CD8-positive, alpha-beta memory T cell (primary cell): Measurements from ENCODE around the gene RAB1B. TPM values are rescaled to one million over a fixed set of nuclear protein-coding genes. Genes with fewer than 3 reads are reported as not detected.

Experiments
- CTCF ChIA-PET: fragments of 350-600 bp; sonication (Branson Sonifier 250); formaldehyde crosslinking; loops from one replicate; lab custom pipeline; 2021; ENCODE audit warnings: antibody characterized with exemption; lab: Charles Lee
- POLR2A ChIA-PET: fragments of 350-600 bp; sonication (Branson Sonifier 250); formaldehyde crosslinking; loops from one replicate; lab custom pipeline; 2021; ENCODE audit warnings: antibody characterized with exemption; lab: Charles Lee
- DNase-seq, 5 donors: peaks; one replicate each; pipeline versions ENCODE4 v3.0.0 to v3.0.0-alpha.2; 2020 to 2022; ENCODE audit warnings: mixed read lengths in 1 of 5
- H3K27ac ChIP-seq: one replicate; pipeline ENCODE4 v1.7.0; 2013; ENCODE audit warnings: low read depth, mild to moderate bottlenecking, low read length, moderate library complexity
- H3K27me3 ChIP-seq: 2 replicates; pipeline ENCODE4 v1.7.0; 2013; ENCODE audit warnings: low read length, mild to moderate bottlenecking; ENCODE audit not compliant: insufficient read depth, poor library complexity, severe bottlenecking
- H3K36me3 ChIP-seq: 2 replicates; pipeline ENCODE4 v1.7.0; 2013; ENCODE audit warnings: mild to moderate bottlenecking, low read length, moderate library complexity; ENCODE audit not compliant: insufficient read depth
- H3K4me1 ChIP-seq: 2 replicates; pipeline ENCODE4 v1.7.0; 2013; ENCODE audit warnings: mild to moderate bottlenecking, low read length, moderate library complexity; ENCODE audit not compliant: insufficient read depth
- H3K4me3 ChIP-seq: 2 replicates; pipeline ENCODE4 v1.7.0; 2013; ENCODE audit warnings: mild to moderate bottlenecking, low read length
- H3K9me3 ChIP-seq: 2 replicates; pipeline ENCODE4 v1.7.0; 2013; ENCODE audit warnings: mild to moderate bottlenecking, low read length
- H3K27ac Mint-ChIP-seq, 8 donors: one replicate each; pipeline ENCODE4 v1.8.0; 2020 to 2021; ENCODE audit warnings: mixed read lengths in 8 of 8, mild to moderate bottlenecking in 6 of 8, inconsistent platforms in 3 of 8, moderate library complexity in 3 of 8
- H3K27me3 Mint-ChIP-seq, 2 donors: one replicate each; pipeline ENCODE4 v1.8.0; 2020 to 2021; ENCODE audit warnings: mixed read lengths in 2 of 2, mild to moderate bottlenecking in 1 of 2, moderate library complexity in 1 of 2
- H3K36me3 Mint-ChIP-seq, 3 donors: one replicate each; pipeline ENCODE4 v1.8.0; 2020 to 2021; ENCODE audit warnings: mixed read lengths in 3 of 3, inconsistent platforms in 1 of 3, mild to moderate bottlenecking in 1 of 3
- H3K4me1 Mint-ChIP-seq, 3 donors: one replicate each; pipeline ENCODE4 v1.8.0; 2020 to 2021; ENCODE audit warnings: mixed read lengths in 3 of 3, inconsistent platforms in 1 of 3, mild to moderate bottlenecking in 1 of 3
- H3K4me3 Mint-ChIP-seq, 7 donors: one replicate each; pipeline ENCODE4 v1.8.0; 2020 to 2021; ENCODE audit warnings: mixed read lengths in 7 of 7, mild to moderate bottlenecking in 6 of 7, moderate library complexity in 4 of 7, inconsistent platforms in 2 of 7
- H3K9me3 Mint-ChIP-seq, 5 donors: one replicate each; pipeline ENCODE4 v1.8.0; 2020 to 2022; ENCODE audit warnings: mixed read lengths in 5 of 5, mild to moderate bottlenecking in 3 of 5, moderate library complexity in 2 of 5, inconsistent platforms in 1 of 5
- polyA plus RNA-seq: library from polyadenylated mRNA; unstranded; fragments of 300-500 nt; fragmentation: Illumina TruSeq; gene quantifications from one replicate; pipeline ENCODE4 v1.2.3, GENCODE V29; 2021
- total RNA-seq, 2 experiments: library from RNA; stranded (reverse); gene quantifications; one replicate each; pipeline ENCODE4 v1.2.3, GENCODE V29; 2021

Gene RAB1B
- total and polyA plus RNA-seq, 3 experiments from 2014 or later = 18.6 to 125 (median 119) TPM

DNA sequence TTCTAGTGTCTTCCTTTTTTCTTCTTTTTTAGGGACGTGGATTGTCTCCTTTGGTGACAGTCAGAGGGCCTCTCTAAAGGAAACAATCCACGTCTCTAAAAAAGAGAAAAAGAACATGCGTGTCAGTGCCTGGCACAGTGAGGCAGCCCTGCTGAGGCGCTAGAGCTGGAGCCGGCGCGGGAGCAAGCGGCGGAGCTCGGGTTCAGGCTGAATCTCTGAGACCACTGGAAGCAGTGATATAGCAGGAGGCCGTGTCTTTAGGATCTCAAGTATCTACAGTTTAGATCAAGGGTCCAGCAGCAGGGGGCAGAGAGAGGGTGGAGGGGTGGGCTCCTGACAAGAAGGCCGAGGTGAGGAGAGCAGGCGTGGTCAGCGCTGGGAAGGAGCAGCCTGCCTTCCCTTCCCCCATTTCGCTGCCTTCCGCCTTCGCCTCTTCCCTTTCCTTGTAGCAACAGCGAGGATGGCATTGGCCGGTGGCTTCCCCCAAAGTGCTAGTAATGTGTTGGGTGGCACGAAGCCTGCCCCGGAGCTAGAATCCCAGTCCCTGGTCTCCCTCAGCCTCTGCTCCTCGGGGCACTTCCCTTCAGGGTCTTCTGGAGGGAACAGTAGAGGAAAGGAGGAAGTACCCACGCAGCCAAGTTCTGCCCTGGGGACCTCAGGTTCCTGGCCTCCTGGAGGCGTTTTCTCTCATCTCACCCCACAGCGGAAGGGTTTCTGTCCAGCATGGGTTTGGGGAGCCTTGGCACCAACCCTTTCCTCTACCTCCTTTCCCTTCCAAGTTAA is 28.2 kb upstream of the RAB1B start:
- Mint-ChIP-seq H3K36me3 (peaks cover 5 to 89% (median 15%) of the 10 kb centered on the region in 3 donors), H3K4me1 (no peaks in the 10 kb centered on the region), H3K27me3 (no peaks in the 10 kb centered on the region), H3K9me3 (no peaks in the 10 kb centered on the region), H3K27ac (peak overlapping the region in 3 of 8 donors; percentile 11 to 48 (median 27)), H3K4me3 (no peak overlapping the region)
- H3K4me3 ChIP-seq = no peak overlapping the region
- CTCF ChIA-PET = interaction anchor here (0.8 to 1.0 kb wide), 2 partner anchors 10 to 146 kb away, joined by 3 to 4 read pairs; no protein-coding TSS in a partner anchor
- DNase-seq = no peak
- H3K4me1 ChIP-seq = no peaks in the 10 kb centered on the region
- no peak overlapping the region for H3K27ac ChIP-seq
- POLR2A ChIA-PET = interaction anchor here (0.7 kb wide), 1 partner anchor 32 kb away, joined by 3 read pairs; no protein-coding TSS in a partner anchor
- H3K36me3 ChIP-seq = peaks cover 49% of the 10 kb centered on the region
- no peaks in the 10 kb centered on the region for H3K27me3 ChIP-seq
- no peaks in the 10 kb centered on the region for H3K9me3 ChIP-seq

DNA sequence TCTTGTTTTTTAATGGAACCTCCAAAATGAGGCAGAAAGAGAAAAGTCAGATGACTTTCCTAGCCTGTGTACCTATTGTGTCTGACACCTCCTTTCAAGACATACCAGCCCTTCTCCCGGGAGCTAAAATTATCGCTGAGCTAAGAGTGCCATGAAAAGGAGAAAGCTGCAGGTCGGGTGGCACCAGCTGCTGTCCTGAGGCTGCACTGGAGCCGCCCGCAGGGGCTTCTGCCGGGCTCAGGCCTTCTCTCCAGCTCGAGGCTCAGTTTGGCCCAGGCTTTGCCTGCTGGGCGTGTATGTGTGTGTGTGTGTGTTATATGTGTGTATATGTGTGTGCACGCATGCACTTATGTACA is 27.7 kb upstream of the RAB1B start:
- Mint-ChIP-seq H3K27me3 (no peaks in the 10 kb centered on the region), H3K36me3 (peaks cover 0 to 84% (median 9%) of the 10 kb centered on the region in 3 donors)

DNA sequence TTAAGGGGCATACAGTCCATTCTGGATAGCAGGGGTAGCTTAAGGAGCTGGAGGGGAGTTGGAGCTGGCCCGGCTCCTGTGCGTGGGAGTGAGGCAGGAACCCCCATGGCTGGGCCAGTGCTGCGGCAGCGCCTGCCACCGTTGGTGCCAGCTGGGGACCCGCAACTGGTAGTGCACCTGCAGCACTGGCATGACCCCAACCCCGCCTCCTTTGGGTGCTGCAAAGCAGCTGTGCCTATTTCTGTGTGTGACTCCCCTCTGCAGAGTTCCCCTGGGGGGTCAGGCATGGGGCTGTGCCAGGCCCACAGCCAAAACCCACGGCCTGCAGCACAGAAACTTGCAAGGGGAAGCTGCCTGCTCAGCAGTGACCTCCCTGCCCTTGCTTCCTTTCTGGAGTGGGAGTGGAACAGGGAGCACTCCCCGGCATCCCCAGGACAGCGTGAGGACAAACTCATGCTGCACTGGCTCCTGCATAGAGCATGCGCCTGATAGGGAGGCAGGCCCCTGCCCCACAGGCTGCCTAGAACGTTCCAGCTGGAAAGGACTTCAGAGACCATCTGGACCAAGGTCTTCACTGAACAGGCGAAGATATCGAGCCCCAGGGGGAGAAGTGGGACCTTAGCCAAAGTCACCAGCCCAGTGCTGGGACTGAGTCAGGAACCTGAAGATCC is 26.2 kb upstream of the RAB1B start:
- Histone ChIP-seq H3K4me1 (no peaks in the 10 kb centered on the region), H3K4me3 (no peak overlapping the region), H3K9me3 (no peaks in the 10 kb centered on the region), H3K36me3 (peaks cover 37% of the 10 kb centered on the region), H3K27me3 (no peaks in the 10 kb centered on the region), H3K27ac (no peak overlapping the region)
- ChIA-PET CTCF (no interaction called here), POLR2A (no interaction called here)
- DNase-seq = no peak
- peak overlapping the region in 3 of 8 donors; percentile 27 to 83 (median 42) for H3K27ac Mint-ChIP-seq
- no peaks in the 10 kb centered on the region for H3K9me3 Mint-ChIP-seq
- H3K36me3 Mint-ChIP-seq = peaks cover 0 to 87% (median 7%) of the 10 kb centered on the region in 3 donors
- H3K27me3 Mint-ChIP-seq = no peaks in the 10 kb centered on the region
- no peaks in the 10 kb centered on the region for H3K4me1 Mint-ChIP-seq
- peak overlapping the region in 1 of 7 donors; percentile 65 for H3K4me3 Mint-ChIP-seq

More for the DNA sequence above, 27.7 kb upstream of the RAB1B start:
- H3K4me3 Mint-ChIP-seq = no peak overlapping the region
- H3K36me3 ChIP-seq = peaks cover 45% of the 10 kb centered on the region
- no peaks in the 10 kb centered on the region for H3K9me3 Mint-ChIP-seq
- POLR2A ChIA-PET = no interaction called here
- no peaks in the 10 kb centered on the region for H3K27me3 ChIP-seq
- H3K4me1 ChIP-seq = no peaks in the 10 kb centered on the region
- H3K4me1 Mint-ChIP-seq = no peaks in the 10 kb centered on the region
- peak overlapping the region in 1 of 8 donors; percentile 27 for H3K27ac Mint-ChIP-seq
- DNase-seq = no peak
- H3K4me3 ChIP-seq = no peak overlapping the region
- H3K27ac ChIP-seq = no peak overlapping the region
- no peaks in the 10 kb centered on the region for H3K9me3 ChIP-seq
- CTCF ChIA-PET = interaction anchor here (0.8 kb wide), 1 partner anchor 145 kb away, joined by 4 read pairs; no protein-coding TSS in a partner anchor

GRCh38 chr11:66243782-66244535 is 24.5 kb upstream of the RAB1B start:
- Mint-ChIP-seq H3K36me3 (peaks cover 0 to 81% (median 5%) of the 10 kb centered on the region in 3 donors), H3K9me3 (no peaks in the 10 kb centered on the region), H3K27ac (peak overlapping the region in 6 of 8 donors; percentile 20 to 92 (median 62)), H3K27me3 (no peaks in the 10 kb centered on the region), H3K4me1 (no peaks in the 10 kb centered on the region), H3K4me3 (no peak overlapping the region)
- Histone ChIP-seq H3K4me1 (no peaks in the 10 kb centered on the region), H3K27ac (no peak overlapping the region), H3K4me3 (no peak overlapping the region), H3K9me3 (no peaks in the 10 kb centered on the region), H3K27me3 (no peaks in the 10 kb centered on the region), H3K36me3 (peaks cover 27% of the 10 kb centered on the region)
- no peak for DNase-seq
- CTCF ChIA-PET = no interaction called here
- POLR2A ChIA-PET = interaction anchor here (0.5 kb wide), 1 partner anchor 451 kb away, joined by 4 read pairs; no protein-coding TSS in a partner anchor

DNA sequence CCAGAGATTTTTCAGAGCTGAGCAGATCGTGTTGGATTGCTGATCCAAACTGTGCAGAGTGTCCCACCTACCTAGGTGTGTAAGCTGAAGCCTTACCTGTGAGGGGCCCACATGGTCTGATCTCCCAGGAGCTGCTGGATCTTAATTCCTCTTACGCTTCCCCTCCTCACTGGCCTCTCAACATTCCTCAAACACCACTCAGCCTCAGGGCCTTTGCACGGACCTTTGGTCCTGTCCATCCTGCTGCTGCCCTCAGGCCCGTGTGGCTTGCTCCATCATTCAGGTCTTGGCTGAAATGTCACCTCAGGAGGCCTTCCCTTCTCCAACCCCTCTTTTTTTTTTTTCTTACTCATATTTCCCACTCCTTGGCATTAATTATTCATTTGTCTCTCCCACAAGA is 21.1 kb upstream of the RAB1B start:
- Histone ChIP-seq H3K36me3 (peaks cover 3% of the 10 kb centered on the region), H3K27ac (no peak overlapping the region), H3K4me1 (no peaks in the 10 kb centered on the region), H3K9me3 (no peaks in the 10 kb centered on the region), H3K4me3 (no peak overlapping the region), H3K27me3 (no peaks in the 10 kb centered on the region)
- POLR2A ChIA-PET = interaction anchor here (0.5 kb wide), 1 partner anchor 442 kb away, joined by 3 read pairs; no protein-coding TSS in a partner anchor
- no peaks in the 10 kb centered on the region for H3K27me3 Mint-ChIP-seq
- peaks cover 0 to 5% (median 2%) of the 10 kb centered on the region in 3 donors for H3K4me1 Mint-ChIP-seq
- DNase-seq = no peak
- CTCF ChIA-PET = interaction anchor here (1.0 kb wide), 1 partner anchor 18 kb away, joined by 3 read pairs; no protein-coding TSS in a partner anchor
- peak overlapping the region in 5 of 8 donors; percentile 52 to 90 (median 72) for H3K27ac Mint-ChIP-seq
- H3K4me3 Mint-ChIP-seq = no peak overlapping the region
- H3K9me3 Mint-ChIP-seq = no peaks in the 10 kb centered on the region
- peaks cover 0 to 64% (median 1%) of the 10 kb centered on the region in 3 donors for H3K36me3 Mint-ChIP-seq

DNA sequence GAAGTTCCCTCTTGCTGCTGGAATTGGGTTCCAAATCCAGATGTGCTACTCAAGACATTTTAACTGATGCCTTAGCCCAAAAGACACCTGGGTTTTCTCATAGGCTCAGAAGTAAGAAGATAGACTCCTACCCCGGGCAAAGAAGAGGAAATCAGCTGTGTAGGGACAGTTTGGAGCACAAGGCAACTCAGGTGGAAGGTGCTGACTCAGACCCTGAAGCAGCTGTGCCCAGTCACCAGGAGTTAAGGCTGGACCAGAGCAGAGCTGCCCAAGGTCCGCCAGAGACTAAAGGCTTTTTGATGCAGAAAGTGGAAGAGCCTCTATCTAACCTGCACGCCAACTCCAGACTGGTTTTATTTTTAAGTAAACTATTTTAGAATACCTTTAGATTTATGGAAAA is 20.6 kb upstream of the RAB1B start:
- H3K27me3 ChIP-seq = no peaks in the 10 kb centered on the region
- H3K4me3 ChIP-seq = no peak overlapping the region
- CTCF ChIA-PET = interaction anchor here (1.0 kb wide), 1 partner anchor 18 kb away, joined by 3 read pairs; no protein-coding TSS in a partner anchor
- Mint-ChIP-seq H3K27me3 (no peaks in the 10 kb centered on the region), H3K4me1 (peaks cover 0 to 5% (median 2%) of the 10 kb centered on the region in 3 donors), H3K36me3 (peaks cover 0 to 59% (median 1%) of the 10 kb centered on the region in 3 donors), H3K4me3 (no peak overlapping the region), H3K27ac (peak overlapping the region in 4 of 8 donors; percentile 17 to 77 (median 70)), H3K9me3 (no peaks in the 10 kb centered on the region)
- H3K27ac ChIP-seq = no peak overlapping the region
- POLR2A ChIA-PET = interaction anchor here (0.5 kb wide), 1 partner anchor 443 kb away, joined by 3 read pairs; no protein-coding TSS in a partner anchor
- H3K36me3 ChIP-seq = peaks cover 3% of the 10 kb centered on the region
- no peaks in the 10 kb centered on the region for H3K4me1 ChIP-seq
- H3K9me3 ChIP-seq = no peaks in the 10 kb centered on the region
- no peak for DNase-seq

DNA sequence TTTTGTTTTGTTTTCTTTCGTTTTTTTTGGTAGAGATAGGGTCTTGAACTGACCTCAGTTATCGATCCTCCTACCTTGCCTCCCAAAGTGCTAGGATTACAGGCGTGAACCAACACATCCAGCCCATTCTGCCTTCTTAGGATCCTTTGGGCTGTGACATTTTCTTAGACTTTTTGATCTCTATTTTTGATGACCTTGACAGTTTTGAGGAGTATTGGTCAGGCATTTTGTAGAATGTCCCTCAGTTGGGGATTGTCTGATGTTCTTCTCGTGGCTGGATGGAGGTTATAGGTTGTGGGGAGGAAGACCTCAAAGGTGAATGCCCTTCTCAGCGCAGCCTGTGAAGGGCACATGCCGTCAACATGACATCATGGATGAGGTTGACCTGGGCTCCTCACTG is 19.5 kb upstream of the RAB1B start:
- Mint-ChIP-seq H3K27me3 (peaks cover 0 to 4% of the 10 kb centered on the region in 2 donors), H3K36me3 (peaks cover 0 to 51% (median 1%) of the 10 kb centered on the region in 3 donors), H3K4me3 (peak overlapping the region in 2 of 7 donors; percentile 23 to 29), H3K27ac (peak overlapping the region in 5 of 8 donors; percentile 44 to 79 (median 77)), H3K4me1 (peaks cover 5 to 7% (median 6%) of the 10 kb centered on the region in 3 donors), H3K9me3 (no peaks in the 10 kb centered on the region)
- no peak for DNase-seq
- no peaks in the 10 kb centered on the region for H3K4me1 ChIP-seq
- no peak overlapping the region for H3K27ac ChIP-seq
- H3K36me3 ChIP-seq = peaks cover 3% of the 10 kb centered on the region
- no peaks in the 10 kb centered on the region for H3K27me3 ChIP-seq
- no peaks in the 10 kb centered on the region for H3K9me3 ChIP-seq
- ChIA-PET CTCF (no interaction called here), POLR2A (no interaction called here)
- H3K4me3 ChIP-seq = no peak overlapping the region
